Measurements from ENCODE around the gene CD36.

The CD36 gene

DNA sequence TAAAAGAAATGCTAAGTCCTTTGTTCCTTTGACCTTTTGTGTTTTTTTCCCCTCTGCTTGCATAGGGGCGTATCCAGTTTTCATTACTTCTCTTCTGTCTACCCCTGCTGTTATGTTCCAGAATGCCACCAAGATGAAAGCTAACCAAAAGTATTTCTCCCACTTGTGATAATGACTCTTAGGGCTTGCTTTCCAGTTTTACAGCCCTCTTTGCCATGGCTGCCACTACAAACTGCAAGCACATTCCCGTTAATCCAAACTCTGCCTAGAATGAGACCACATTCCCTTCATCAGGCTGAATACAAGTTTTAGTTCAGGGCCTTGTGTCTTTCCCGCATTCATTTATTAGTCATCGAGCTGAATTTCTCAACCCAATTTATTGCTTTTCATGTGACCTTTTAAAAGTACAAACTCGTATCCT, 23.6 kb upstream of the CD36 start:
- DNase-seq (ENCODE audit: extremely low read depth, insufficient read length) = no peak

DNA sequence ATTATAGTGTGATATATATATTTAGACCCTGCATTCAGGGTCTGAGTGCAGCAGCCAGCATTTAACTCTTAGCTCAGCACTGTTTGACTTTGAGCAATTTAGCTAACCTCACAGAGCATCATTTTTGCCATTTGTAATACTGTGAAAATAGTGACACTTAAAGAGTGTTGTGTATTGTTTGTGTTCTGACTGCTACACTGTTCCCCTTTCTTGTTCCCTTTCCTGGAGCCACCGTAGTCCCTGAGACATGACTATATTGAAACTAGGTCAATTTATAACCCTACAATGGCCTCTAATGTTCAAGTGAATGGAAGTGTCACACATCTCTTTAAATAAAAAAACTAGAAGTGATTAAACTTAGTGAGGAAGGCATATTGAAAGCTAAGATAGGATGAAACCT, 20.3 kb upstream of the CD36 start:
- peak; percentile 11 for DNase-seq (ENCODE audit: extremely low read depth, insufficient read length)
- TF ChIP-seq CTCF (IDR thresholded peaks at IDR 0.05; ENCODE audit: insufficient read depth, low read length, poor library complexity, severe bottlenecking) = no peak
- Histone ChIP-seq H3K36me3 (ENCODE audit: control insufficient read depth, insufficient read depth, low read length) (no peaks in the 10 kb centered on the region), H3K4me3 (replicated peaks; ENCODE audit: low read depth, low read length) (no peak overlapping the region), H3K27me3 (replicated peaks; ENCODE audit: control insufficient read depth, insufficient read depth, low read length) (no peaks in the 10 kb centered on the region)

More for the DNA sequence above, 23.6 kb upstream of the CD36 start:
- Histone ChIP-seq H3K27me3 (replicated peaks; ENCODE audit: control insufficient read depth, insufficient read depth, low read length) (no peaks in the 10 kb centered on the region), H3K36me3 (ENCODE audit: control insufficient read depth, insufficient read depth, low read length) (no peaks in the 10 kb centered on the region), H3K4me3 (replicated peaks; ENCODE audit: low read depth, low read length) (no peak overlapping the region)
- no peak for TF ChIP-seq CTCF (IDR thresholded peaks at IDR 0.05; ENCODE audit: insufficient read depth, low read length, poor library complexity, severe bottlenecking)

- no peak for TF ChIP-seq CTCF (IDR thresholded peaks at IDR 0.05; ENCODE audit: insufficient read depth, low read length, poor library complexity, severe bottlenecking)
Measured at GRCh38 chr7:80619741-80620140, 18.7 kb upstream of the CD36 start.

GRCh38 chr7:80622541-80622940, 15.9 kb upstream of the CD36 start:
- H3K4me3 ChIP-seq (replicated peaks; ENCODE audit: low read depth, low read length) = no peak overlapping the region
- no peak for TF ChIP-seq CTCF (IDR thresholded peaks at IDR 0.05; ENCODE audit: insufficient read depth, low read length, poor library complexity, severe bottlenecking)
- no peaks in the 10 kb centered on the region for H3K27me3 ChIP-seq (replicated peaks; ENCODE audit: control insufficient read depth, insufficient read depth, low read length)
- no peak for DNase-seq (ENCODE audit: extremely low read depth, insufficient read length)
- no peaks in the 10 kb centered on the region for H3K36me3 ChIP-seq (ENCODE audit: control insufficient read depth, insufficient read depth, low read length)

More at GRCh38 chr7:80619741-80620140, 18.7 kb upstream of the CD36 start:
- H3K4me3 ChIP-seq (replicated peaks; ENCODE audit: low read depth, low read length) = no peak overlapping the region
- no peaks in the 10 kb centered on the region for H3K27me3 ChIP-seq (replicated peaks; ENCODE audit: control insufficient read depth, insufficient read depth, low read length)
- no peaks in the 10 kb centered on the region for H3K36me3 ChIP-seq (ENCODE audit: control insufficient read depth, insufficient read depth, low read length)
- DNase-seq (ENCODE audit: extremely low read depth, insufficient read length) = no peak

GRCh38 chr7:80623503-80624252, 14.8 kb upstream of the CD36 start:
- DNase-seq (ENCODE audit: extremely low read depth, insufficient read length) = no peak
- Histone ChIP-seq H3K4me3 (replicated peaks; ENCODE audit: low read depth, low read length) (no peak overlapping the region), H3K27me3 (replicated peaks; ENCODE audit: control insufficient read depth, insufficient read depth, low read length) (no peaks in the 10 kb centered on the region), H3K36me3 (ENCODE audit: control insufficient read depth, insufficient read depth, low read length) (no peaks in the 10 kb centered on the region)
- no peak for TF ChIP-seq CTCF (IDR thresholded peaks at IDR 0.05; ENCODE audit: insufficient read depth, low read length, poor library complexity, severe bottlenecking)
